ENCODE results near the gene IL4R. TPM values are rescaled to one million over a fixed set of nuclear protein-coding genes. Genes with fewer than 3 reads are reported as not detected.

IL4R gene
- total RNA-seq, 1 experiment from 2014 or later: 32.6 TPM

DNA sequence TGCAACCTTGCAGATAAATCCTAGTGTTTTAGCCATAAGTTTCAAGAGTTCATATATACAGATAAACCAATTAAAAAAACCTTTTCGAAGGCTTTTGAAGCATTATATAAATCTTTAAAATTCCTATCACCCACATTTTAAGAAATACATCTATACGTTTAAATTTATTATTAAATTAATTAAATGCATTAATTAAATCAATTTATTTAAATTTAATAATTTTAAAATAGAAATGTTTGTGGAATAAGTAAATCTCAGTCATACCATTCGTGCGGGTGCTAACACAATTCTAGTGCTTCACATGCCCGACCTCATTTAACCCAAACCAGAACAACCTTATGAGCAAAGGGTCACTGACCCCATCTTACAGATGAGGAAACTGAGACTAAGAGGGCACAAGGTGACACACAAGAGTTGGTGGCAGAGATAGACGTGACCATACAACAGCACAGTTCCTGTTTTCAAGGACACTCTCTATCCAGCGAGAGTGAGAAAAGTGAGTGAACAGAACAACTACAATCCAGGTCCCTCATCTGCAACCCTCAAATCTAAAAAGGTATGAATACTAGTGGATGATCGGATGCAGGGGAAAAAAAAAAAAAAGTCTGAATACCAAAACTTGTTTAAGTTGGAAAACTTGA is 46.6 kb upstream of the IL4R start:
- Histone ChIP-seq H3K9me3 (no peaks in the 10 kb centered on the region), H3K4me1 (peaks cover 18% of the 10 kb centered on the region), H3K36me3 (ENCODE audit: control insufficient read depth, insufficient read depth, low read length) (no peaks in the 10 kb centered on the region), H3K4me3 (ENCODE audit: low read depth, low read length) (no peak overlapping the region), H3K27me3 (replicated peaks; ENCODE audit: control insufficient read depth, insufficient read depth, low read length) (no peaks in the 10 kb centered on the region)
- ChIA-PET POLR2A (no interaction called here), CTCF (interaction anchor here (0.6 kb wide), 1 partner anchor 157 kb away, joined by 4 read pairs; no protein-coding TSS in a partner anchor)
- no peak overlapping the region for H3K27ac Mint-ChIP-seq (ENCODE audit: unreplicated experiment)
- no TSS peak for BruUV-seq (replicated peaks)
- TF ChIP-seq, protein P1, sequence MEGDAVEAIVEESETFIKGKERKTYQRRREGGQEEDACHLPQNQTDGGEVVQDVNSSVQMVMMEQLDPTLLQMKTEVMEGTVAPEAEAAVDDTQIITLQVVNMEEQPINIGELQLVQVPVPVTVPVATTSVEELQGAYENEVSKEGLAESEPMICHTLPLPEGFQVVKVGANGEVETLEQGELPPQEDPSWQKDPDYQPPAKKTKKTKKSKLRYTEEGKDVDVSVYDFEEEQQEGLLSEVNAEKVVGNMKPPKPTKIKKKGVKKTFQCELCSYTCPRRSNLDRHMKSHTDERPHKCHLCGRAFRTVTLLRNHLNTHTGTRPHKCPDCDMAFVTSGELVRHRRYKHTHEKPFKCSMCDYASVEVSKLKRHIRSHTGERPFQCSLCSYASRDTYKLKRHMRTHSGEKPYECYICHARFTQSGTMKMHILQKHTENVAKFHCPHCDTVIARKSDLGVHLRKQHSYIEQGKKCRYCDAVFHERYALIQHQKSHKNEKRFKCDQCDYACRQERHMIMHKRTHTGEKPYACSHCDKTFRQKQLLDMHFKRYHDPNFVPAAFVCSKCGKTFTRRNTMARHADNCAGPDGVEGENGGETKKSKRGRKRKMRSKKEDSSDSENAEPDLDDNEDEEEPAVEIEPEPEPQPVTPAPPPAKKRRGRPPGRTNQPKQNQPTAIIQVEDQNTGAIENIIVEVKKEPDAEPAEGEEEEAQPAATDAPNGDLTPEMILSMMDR (IDR thresholded peaks at IDR 0.05; ENCODE audit: insufficient read depth in 1 of 2, low read depth in 1 of 2, low read length in 1 of 2, severe bottlenecking in 1 of 2, unreplicated experiment in 1 of 2): no peak
- no peak for DNase-seq
- intact Hi-C loops (cut with micrococcal nuclease; ENCODE audit: unreplicated experiment): no loop called here
- H3K4me1 Mint-ChIP-seq (ENCODE audit: low read depth, unreplicated experiment): peaks cover 25% of the 10 kb centered on the region
- H3K27me3 Mint-ChIP-seq (ENCODE audit: insufficient read depth, unreplicated experiment): no peaks in the 10 kb centered on the region
- peaks cover 11% of the 10 kb centered on the region for H3K36me3 Mint-ChIP-seq (ENCODE audit: insufficient read depth, unreplicated experiment)
- peaks cover 9% of the 10 kb centered on the region for H3K9me3 Mint-ChIP-seq (ENCODE audit: unreplicated experiment)
- no peak overlapping the region for H3K4me3 Mint-ChIP-seq (ENCODE audit: unreplicated experiment)

DNA sequence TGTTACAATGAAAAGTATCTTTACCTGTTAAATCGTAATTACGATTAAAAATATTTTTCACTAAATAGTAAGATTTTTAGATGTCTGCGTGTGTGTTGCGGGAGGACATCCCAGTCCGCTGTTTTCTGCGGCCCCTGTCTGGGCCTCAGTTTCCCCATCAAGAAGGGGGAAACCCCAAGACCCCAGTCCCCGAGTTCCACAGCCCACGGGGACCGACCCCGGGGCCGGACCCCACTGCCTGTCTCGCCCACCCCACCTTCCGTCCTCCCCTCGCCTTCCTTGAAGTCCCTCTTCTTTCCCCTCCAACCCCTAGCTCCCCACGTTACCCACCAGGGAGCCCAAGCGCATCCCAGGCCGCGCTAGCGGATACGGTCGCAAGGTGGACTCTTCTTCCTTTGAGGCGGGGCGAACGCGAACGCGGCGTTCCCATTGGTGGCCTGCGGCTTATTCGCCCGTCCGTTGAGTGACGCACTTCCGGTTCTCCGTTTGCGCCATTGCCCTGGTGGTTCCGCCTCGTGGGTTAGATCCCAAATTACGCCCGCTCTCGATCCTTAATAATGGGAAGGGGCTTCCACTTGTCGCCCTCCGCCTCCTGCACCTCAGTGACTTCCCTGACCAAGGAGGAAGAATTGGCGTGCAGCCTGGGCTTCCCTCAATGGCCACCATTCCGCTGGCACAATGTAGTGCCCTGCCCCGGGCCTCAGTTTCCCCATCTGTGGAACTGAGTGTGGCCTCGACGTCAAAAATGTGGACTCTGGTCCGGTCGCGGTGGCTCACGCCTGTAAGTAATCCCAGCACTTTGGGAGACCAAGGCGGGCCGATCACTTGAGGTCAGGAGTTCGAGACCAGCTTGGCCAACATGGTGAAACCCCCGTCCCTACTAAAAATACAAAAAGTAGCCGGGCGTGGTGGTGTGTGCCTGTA is 45.1 kb upstream of the IL4R start, which contains the start of gene NSMCE1:
TSS of gene NSMCE1 (minus strand) at position 397 of the 924 bp plus-strand sequence. CDS start 11,202 bp downstream, outside the sequence.
- ChIA-PET POLR2A (interaction anchor here (0.6 kb wide), 1 partner anchor 65 kb away, joined by 5 read pairs; the partner anchor contains the start of gene KDM8), CTCF (no interaction called here)
- peak within 1 kb of the TSS; percentile 91 for H3K4me3 ChIP-seq (ENCODE audit: low read depth, low read length)
- TF ChIP-seq, protein P1 (IDR thresholded peaks at IDR 0.05; ENCODE audit: insufficient read depth in 1 of 2, low read depth in 1 of 2, low read length in 1 of 2, severe bottlenecking in 1 of 2, unreplicated experiment in 1 of 2): peak; percentile 16 to 31
- DNase-seq: peak; percentile 96
- no peaks in the 10 kb centered on the region for H3K27me3 ChIP-seq (replicated peaks; ENCODE audit: control insufficient read depth, insufficient read depth, low read length)
- Mint-ChIP-seq H3K4me1 (ENCODE audit: low read depth, unreplicated experiment) (peaks cover 29% of the 10 kb centered on the region), H3K4me3 (ENCODE audit: unreplicated experiment) (peak within 1 kb of the TSS; percentile 99), H3K27me3 (ENCODE audit: insufficient read depth, unreplicated experiment) (no peaks in the 10 kb centered on the region), H3K27ac (ENCODE audit: unreplicated experiment) (peak within 1 kb of the TSS; percentile 97), H3K9me3 (ENCODE audit: unreplicated experiment) (peaks cover 13% of the 10 kb centered on the region), H3K36me3 (ENCODE audit: insufficient read depth, unreplicated experiment) (peaks cover 17% of the 10 kb centered on the region)
- H3K36me3 ChIP-seq (ENCODE audit: control insufficient read depth, insufficient read depth, low read length): no peaks in the 10 kb centered on the region
- intact Hi-C loops (cut with micrococcal nuclease; ENCODE audit: unreplicated experiment): loop anchor here (2.0 kb wide), 2 partner anchors 44 to 96 kb away; partner anchors contain the start of gene IL4R
- no peaks in the 10 kb centered on the region for H3K9me3 ChIP-seq
- peaks cover 25% of the 10 kb centered on the region for H3K4me1 ChIP-seq
- BruUV-seq (replicated peaks): TSS peak; percentile 92

Measured in Caco-2 (cell line).